Right atrium auricular region (tissue), 2 donors: Measurements from ENCODE around the gene LRMDA. TPM values are rescaled to one million over a fixed set of nuclear protein-coding genes. Genes with fewer than 3 reads are reported as not detected.

Source experiments
- DNase-seq: peaks from one replicate; pipeline ENCODE4 v3.0.0-alpha.2; 2019; ENCODE audit warnings: low spot score
- H3K27ac ChIP-seq, 2 donors: fragments of 200-600 bp; sonication (generic); 1 replicate in 1 of 2; 2 replicates in 1 of 2; pipeline ENCODE4 v1.5.1; 2016 to 2019
- H3K27me3 ChIP-seq, 2 donors: fragments of 200-600 bp; sonication (generic); one replicate each; pipeline versions ENCODE4 v1.5.1 to v1.6.0; 2017 to 2019
- H3K36me3 ChIP-seq: fragments of 200-600 bp; sonication (generic); one replicate; pipeline ENCODE4 v1.5.1; 2016
- H3K4me1 ChIP-seq, 2 donors: fragments of 200-600 bp; sonication (generic); one replicate each; pipeline versions ENCODE4 v1.5.1 to v1.6.0; 2017 to 2019
- H3K4me3 ChIP-seq, 2 donors: fragments of 200-600 bp; sonication (generic); 1 replicate in 1 of 2; 2 replicates in 1 of 2; pipeline ENCODE4 v1.5.1; 2017 to 2019; ENCODE audit warnings: mild to moderate bottlenecking in 1 of 2, moderate library complexity in 1 of 2
- H3K9me3 ChIP-seq, 2 donors: fragments of 200-600 bp; sonication (generic); one replicate each; pipeline ENCODE4 v1.5.1; 2019
- CTCF ChIP-seq, 2 donors: fragments of 200-600 bp; sonication (generic); IDR thresholded peaks; one replicate each; pipeline ENCODE4 v1.5.1; 2019; ENCODE audit warnings: antibody characterized with exemption in 2 of 2
- total RNA-seq, 2 donors: library from RNA; depleted of rRNA; stranded (reverse); fragments of >200 nt; gene quantifications; one replicate each; pipeline ENCODE4 v1.1.0, GENCODE V29; 2016

LRMDA gene
- total RNA-seq, 2 donors from 2014 or later = 6.1 to 19.1 TPM

DNA sequence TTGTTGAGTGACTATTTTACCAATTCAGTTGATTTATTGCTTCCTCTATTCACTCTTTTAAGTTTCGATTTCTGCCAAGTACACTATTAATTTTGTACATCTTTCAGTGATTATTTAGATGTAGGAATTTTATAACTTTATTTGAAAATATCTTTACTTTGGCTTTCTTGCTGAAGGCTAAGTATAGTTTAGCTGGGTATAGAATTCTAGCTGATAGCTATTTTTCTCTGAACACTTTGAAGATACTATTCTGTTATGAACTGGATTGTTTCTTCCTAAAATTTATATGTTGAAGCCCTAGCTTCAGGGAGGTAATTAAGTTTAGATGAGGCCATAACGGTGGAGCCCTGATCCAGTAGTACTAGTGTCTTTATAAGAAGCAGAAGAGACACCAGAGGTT is 141.1 kb downstream of the LRMDA start:
- no peaks in the 10 kb centered on the region for H3K4me1 ChIP-seq
- H3K27me3 ChIP-seq = no peaks in the 10 kb centered on the region
- H3K27ac ChIP-seq = no peak overlapping the region
- H3K36me3 ChIP-seq = no peaks in the 10 kb centered on the region
- peaks cover 0 to 38% of the 10 kb centered on the region in 2 donors for H3K9me3 ChIP-seq
- no peak overlapping the region for H3K4me3 ChIP-seq
- no peak for DNase-seq
- TF ChIP-seq CTCF (IDR thresholded peaks at IDR 0.05) = no peak

GRCh38 chr10:75575940-75576339 is 144.5 kb downstream of the LRMDA start:
- Histone ChIP-seq H3K27ac (no peak overlapping the region), H3K27me3 (no peaks in the 10 kb centered on the region), H3K9me3 (peaks cover 0 to 28% of the 10 kb centered on the region in 2 donors), H3K4me1 (no peaks in the 10 kb centered on the region), H3K4me3 (no peak overlapping the region), H3K36me3 (no peaks in the 10 kb centered on the region)
- no peak for DNase-seq
- TF ChIP-seq CTCF (IDR thresholded peaks at IDR 0.05) = no peak

DNA sequence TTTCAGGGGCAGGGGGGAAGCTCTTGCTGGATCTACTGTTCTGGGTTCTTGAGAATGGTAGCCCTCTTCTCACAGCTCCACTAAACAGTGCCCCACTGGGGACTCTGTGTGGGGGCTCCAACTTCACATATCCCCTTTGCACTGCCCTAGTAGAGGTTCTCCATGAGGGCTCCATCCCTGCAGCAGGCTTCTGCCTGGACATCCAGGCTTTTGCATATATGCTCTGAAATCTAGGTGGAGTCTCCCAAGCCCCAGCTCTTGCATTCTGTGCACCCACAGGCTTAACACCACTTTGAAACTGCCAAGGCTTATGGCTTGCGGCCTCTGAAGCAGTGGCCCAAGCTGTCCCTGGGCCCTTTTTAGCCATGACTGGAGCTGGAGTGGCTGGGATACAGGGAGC is 150.7 kb downstream of the LRMDA start:
- H3K36me3 ChIP-seq = no peaks in the 10 kb centered on the region
- DNase-seq = no peak
- H3K9me3 ChIP-seq = peaks cover 7 to 14% of the 10 kb centered on the region in 2 donors
- H3K27ac ChIP-seq = no peak overlapping the region
- H3K27me3 ChIP-seq = no peaks in the 10 kb centered on the region
- no peak overlapping the region for H3K4me3 ChIP-seq
- H3K4me1 ChIP-seq = no peaks in the 10 kb centered on the region
- TF ChIP-seq CTCF (IDR thresholded peaks at IDR 0.05) = no peak

DNA sequence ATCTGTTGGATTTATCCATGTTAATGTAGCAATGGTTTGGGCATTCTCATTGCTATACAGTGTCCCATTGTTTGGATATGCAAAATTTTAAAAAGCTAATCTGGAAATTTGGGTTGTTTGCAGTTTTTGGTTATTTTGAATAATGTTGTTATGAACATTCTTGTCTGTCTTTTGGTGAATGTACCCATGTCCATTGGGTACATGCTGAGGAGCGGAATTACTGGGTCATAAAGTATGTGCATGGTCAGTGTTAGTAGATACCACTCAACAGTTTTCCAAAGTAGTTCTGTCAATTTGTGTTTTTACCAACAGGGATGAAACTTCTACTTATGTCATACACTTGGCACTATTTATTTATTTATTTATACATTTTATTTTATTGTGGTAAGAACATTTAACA is 153.9 kb downstream of the LRMDA start:
- no peak for DNase-seq
- H3K9me3 ChIP-seq = peaks cover 7 to 14% of the 10 kb centered on the region in 2 donors
- H3K27ac ChIP-seq = no peak overlapping the region
- no peaks in the 10 kb centered on the region for H3K4me1 ChIP-seq
- no peaks in the 10 kb centered on the region for H3K27me3 ChIP-seq
- no peak for TF ChIP-seq CTCF (IDR thresholded peaks at IDR 0.05)
- H3K4me3 ChIP-seq = no peak overlapping the region
- no peaks in the 10 kb centered on the region for H3K36me3 ChIP-seq

- Histone ChIP-seq H3K27ac (no peak overlapping the region), H3K36me3 (no peaks in the 10 kb centered on the region), H3K4me3 (no peak overlapping the region), H3K4me1 (no peaks in the 10 kb centered on the region), H3K27me3 (no peaks in the 10 kb centered on the region), H3K9me3 (peaks cover 7 to 13% of the 10 kb centered on the region in 2 donors)
- no peak for DNase-seq
- TF ChIP-seq CTCF (IDR thresholded peaks at IDR 0.05) = no peak
Observed at GRCh38 chr10:75586814-75587213, 155.4 kb downstream of the LRMDA start.

DNA sequence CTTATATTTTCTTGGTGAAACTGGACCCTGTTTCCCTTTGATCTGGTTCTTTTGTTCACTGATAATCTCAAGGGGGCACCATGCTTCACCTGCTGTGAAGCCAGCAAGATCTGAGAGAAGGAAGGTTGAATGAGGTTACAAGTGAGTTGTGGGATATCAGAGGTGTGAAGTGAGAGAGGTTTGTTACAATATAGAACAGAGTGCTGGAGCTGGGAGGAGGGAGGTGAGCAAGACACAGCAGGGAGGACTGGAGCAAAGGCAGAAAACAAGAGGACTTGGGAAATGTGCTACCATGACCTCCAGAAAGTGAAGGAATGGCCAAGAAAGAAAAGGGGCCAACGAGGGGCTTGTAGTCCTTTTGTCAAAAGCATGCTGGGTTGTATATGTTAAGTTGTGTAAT is 156.6 kb downstream of the LRMDA start:
- TF ChIP-seq CTCF (IDR thresholded peaks at IDR 0.05) = no peak
- Histone ChIP-seq H3K27me3 (no peaks in the 10 kb centered on the region), H3K27ac (no peak overlapping the region), H3K9me3 (peaks cover 0 to under 1% of the 10 kb centered on the region in 2 donors), H3K4me3 (no peak overlapping the region), H3K36me3 (no peaks in the 10 kb centered on the region), H3K4me1 (peaks cover 0 to 6% of the 10 kb centered on the region in 2 donors)
- DNase-seq = no peak
